GM10248 (cell line): ENCODE results near the gene ZNF629.

Experiments
- CTCF ChIA-PET: fragments of 300-600 bp; sonication (Branson Sonifier 250); formaldehyde crosslinking; extraction: SDS; loops from one replicate; lab custom pipeline; 2021; ENCODE audit warnings: antibody characterized with exemption; lab: Yijun Ruan, JAX
- POLR2A ChIA-PET: fragments of 350-650 bp; sonication (Branson Sonifier 250); formaldehyde crosslinking; extraction: SDS; loops from one replicate; lab custom pipeline; 2020; ENCODE audit warnings: antibody characterized with exemption; lab: Yijun Ruan, JAX
- DNase-seq: peaks from one replicate; pipeline ENCODE4 v3.0.0; 2012; ENCODE audit errors: extremely low spot score
- TF ChIP-seq, protein P1 (sequence below): IDR thresholded peaks from 2 replicates; pipeline ENCODE4 v1.5.1; 2012; ENCODE audit warnings: mild to moderate bottlenecking, low read depth; ENCODE audit errors: extremely low read depth, missing control alignments, control extremely low read depth

ZNF629 gene

GRCh38 chr16:30782486-30783279 lies 4.3 kb downstream of the ZNF629 start:
- ChIA-PET CTCF (interaction anchor here (1.3 to 1.6 kb wide), 4 partner anchors 10 to 159 kb away, joined by 3 to 9 read pairs (median 4); no protein-coding TSS in a partner anchor), POLR2A (no interaction called here)
- TF ChIP-seq, protein P1, sequence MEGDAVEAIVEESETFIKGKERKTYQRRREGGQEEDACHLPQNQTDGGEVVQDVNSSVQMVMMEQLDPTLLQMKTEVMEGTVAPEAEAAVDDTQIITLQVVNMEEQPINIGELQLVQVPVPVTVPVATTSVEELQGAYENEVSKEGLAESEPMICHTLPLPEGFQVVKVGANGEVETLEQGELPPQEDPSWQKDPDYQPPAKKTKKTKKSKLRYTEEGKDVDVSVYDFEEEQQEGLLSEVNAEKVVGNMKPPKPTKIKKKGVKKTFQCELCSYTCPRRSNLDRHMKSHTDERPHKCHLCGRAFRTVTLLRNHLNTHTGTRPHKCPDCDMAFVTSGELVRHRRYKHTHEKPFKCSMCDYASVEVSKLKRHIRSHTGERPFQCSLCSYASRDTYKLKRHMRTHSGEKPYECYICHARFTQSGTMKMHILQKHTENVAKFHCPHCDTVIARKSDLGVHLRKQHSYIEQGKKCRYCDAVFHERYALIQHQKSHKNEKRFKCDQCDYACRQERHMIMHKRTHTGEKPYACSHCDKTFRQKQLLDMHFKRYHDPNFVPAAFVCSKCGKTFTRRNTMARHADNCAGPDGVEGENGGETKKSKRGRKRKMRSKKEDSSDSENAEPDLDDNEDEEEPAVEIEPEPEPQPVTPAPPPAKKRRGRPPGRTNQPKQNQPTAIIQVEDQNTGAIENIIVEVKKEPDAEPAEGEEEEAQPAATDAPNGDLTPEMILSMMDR: no peak
- no peak for DNase-seq

GRCh38 chr16:30780549-30780948 lies 6.5 kb downstream of the ZNF629 start:
- CTCF ChIA-PET: interaction anchor here (0.6 to 1.7 kb wide), 2 partner anchors 14 to 34 kb away, joined by 4 to 5 read pairs; no protein-coding TSS in a partner anchor
- POLR2A ChIA-PET: no interaction called here
- TF ChIP-seq, protein P1: no peak
- DNase-seq: no peak

GRCh38 chr16:30780021-30780420 lies 7.0 kb downstream of the ZNF629 start:
- ChIA-PET CTCF (interaction anchor here (0.6 kb wide), 1 partner anchor 35 kb away, joined by 4 read pairs; no protein-coding TSS in a partner anchor), POLR2A (no interaction called here)
- no peak for DNase-seq
- TF ChIP-seq, protein P1: no peak

GRCh38 chr16:30779596-30779995 lies 7.4 kb downstream of the ZNF629 start:
- TF ChIP-seq, protein P1: no peak
- CTCF ChIA-PET: interaction anchor here (1.2 kb wide), 1 partner anchor 26 kb away, joined by 3 read pairs; no protein-coding TSS in a partner anchor
- POLR2A ChIA-PET: no interaction called here
- DNase-seq: no peak

- TF ChIP-seq, protein P1: no peak
- ChIA-PET CTCF (interaction anchor here (1.2 to 3.0 kb wide), 5 partner anchors 27 to 118 kb away, joined by 3 to 13 read pairs (median 3); partner anchors contain the start of gene CTF1), POLR2A (no interaction called here)
- DNase-seq: no peak
These were observed 8.3 kb downstream of the ZNF629 start for GRCh38 chr16:30778549-30779244.

DNA sequence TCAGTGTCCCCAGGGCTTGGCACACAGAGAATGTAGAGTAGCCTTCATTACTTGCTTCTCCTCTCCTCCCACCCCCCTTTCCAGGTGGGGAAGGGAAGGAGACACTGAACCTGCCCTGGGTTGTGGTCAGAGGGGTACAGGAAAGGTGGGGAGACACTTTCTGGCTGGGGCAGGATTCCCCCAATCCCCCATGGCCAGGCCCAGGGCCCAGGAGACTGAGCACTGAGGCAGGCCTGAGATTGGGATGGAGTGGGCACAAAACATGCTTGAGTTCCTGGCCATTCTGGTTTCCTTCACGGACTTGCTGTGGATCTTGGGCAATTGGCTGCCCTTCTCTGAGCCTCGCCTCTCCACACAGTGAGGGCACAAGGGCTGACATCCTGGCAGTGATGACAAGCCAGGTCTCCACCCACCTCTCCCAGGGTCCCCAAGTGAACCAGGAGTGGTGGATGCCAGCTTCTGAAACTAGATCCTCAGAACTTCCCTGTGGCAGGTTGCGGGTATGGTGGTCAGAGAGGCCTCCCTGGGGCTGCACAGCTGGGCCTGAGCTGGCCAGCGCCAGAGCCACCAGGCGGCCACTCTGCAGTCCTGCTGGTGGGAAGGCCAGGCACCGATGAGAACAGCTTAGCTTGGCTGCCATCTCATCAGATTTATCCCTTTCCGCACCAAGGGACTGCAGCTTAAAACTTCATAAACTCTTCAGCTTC lies 9.3 kb downstream of the ZNF629 start:
- no peak for DNase-seq
- CTCF ChIA-PET: interaction anchor here (1.2 to 3.0 kb wide), 4 partner anchors 30 to 119 kb away, joined by 3 to 13 read pairs (median 6); partner anchors contain the start of gene CTF1
- TF ChIP-seq, protein P1: no peak
- POLR2A ChIA-PET: no interaction called here
